DND-41 (cell line): ENCODE measurements around the gene TAF1A.

Experiments
- EZH2 ChIP-seq: IDR thresholded peaks from 3 replicates; pipeline ENCODE4 v1.6.1; 2012; ENCODE audit warnings: borderline replicate concordance, low read depth, mild to moderate bottlenecking, moderate library complexity, low read length, inconsistent platforms; ENCODE audit not compliant: severe bottlenecking
- TF ChIP-seq, protein P1 (sequence below): IDR thresholded peaks from 2 replicates; pipeline ENCODE4 v1.5.1; 2012; ENCODE audit warnings: borderline replicate concordance, low read length, moderate library complexity, mild to moderate bottlenecking; ENCODE audit not compliant: poor library complexity, severe bottlenecking; ENCODE audit errors: extremely low read depth

GRCh38 chr1:222521299-222522104 lies 68.2 kb downstream of the TAF1A start:
- TF ChIP-seq, protein P1, sequence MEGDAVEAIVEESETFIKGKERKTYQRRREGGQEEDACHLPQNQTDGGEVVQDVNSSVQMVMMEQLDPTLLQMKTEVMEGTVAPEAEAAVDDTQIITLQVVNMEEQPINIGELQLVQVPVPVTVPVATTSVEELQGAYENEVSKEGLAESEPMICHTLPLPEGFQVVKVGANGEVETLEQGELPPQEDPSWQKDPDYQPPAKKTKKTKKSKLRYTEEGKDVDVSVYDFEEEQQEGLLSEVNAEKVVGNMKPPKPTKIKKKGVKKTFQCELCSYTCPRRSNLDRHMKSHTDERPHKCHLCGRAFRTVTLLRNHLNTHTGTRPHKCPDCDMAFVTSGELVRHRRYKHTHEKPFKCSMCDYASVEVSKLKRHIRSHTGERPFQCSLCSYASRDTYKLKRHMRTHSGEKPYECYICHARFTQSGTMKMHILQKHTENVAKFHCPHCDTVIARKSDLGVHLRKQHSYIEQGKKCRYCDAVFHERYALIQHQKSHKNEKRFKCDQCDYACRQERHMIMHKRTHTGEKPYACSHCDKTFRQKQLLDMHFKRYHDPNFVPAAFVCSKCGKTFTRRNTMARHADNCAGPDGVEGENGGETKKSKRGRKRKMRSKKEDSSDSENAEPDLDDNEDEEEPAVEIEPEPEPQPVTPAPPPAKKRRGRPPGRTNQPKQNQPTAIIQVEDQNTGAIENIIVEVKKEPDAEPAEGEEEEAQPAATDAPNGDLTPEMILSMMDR, result no peak
- no peak for TF ChIP-seq EZH2
